Right lobe of liver (tissue), 4 donors: Measurements from ENCODE around the gene ENTPD1.

ENCODE experiments used
- CTCF ChIP-seq, 4 donors: fragments of 200-600 bp in 3 of 4; fragments of 450-650 bp in 1 of 4; IDR thresholded peaks; one replicate each; pipeline versions ENCODE4 v1.5.1 to v1.8.0; 2016 to 2022; ENCODE audit warnings: antibody characterized with exemption in 4 of 4, mild to moderate bottlenecking in 2 of 4
- POLR2A ChIP-seq: fragments of 450-650 bp; IDR thresholded peaks from one replicate; pipeline ENCODE4 v1.6.1; 2017; ENCODE audit warnings: antibody characterized with exemption, mild to moderate bottlenecking
- donor health status: DM: no; HTN: no; CAD: no.
- donor health status: DM: no; HTN: no; CAD: no.
- donor health status: DM: no; HTN: yes; CAD: no.

GRCh38 chr10:95782318-95782717 is 26.4 kb downstream of the ENTPD1 start:
- no peak for TF ChIP-seq POLR2A
- TF ChIP-seq CTCF (IDR thresholded peaks at IDR 0.05) = no peak
